ENCODE data around the gene TTI1.

The TTI1 gene

GRCh38 chr20:38049800-38050199 is 16.5 kb upstream of the TTI1 start:
- ChIA-PET CTCF (interaction anchor here (0.7 kb wide), 1 partner anchor 184 kb away, joined by 5 read pairs; no protein-coding TSS in a partner anchor), POLR2A (interaction anchor here (1.4 kb wide), 1 partner anchor 16 kb away, joined by 4 read pairs; the partner anchor contains the start of genes RPRD1B and TTI1)
- no peak for DNase-seq (ENCODE audit: extremely low spot score)
- no peak for TF ChIP-seq SUZ12 (IDR thresholded peaks at IDR 0.05)

GRCh38 chr20:38046572-38046971 is 13.3 kb upstream of the TTI1 start:
- POLR2A ChIA-PET, result interaction anchor here (1.4 kb wide), 1 partner anchor 13 kb away, joined by 5 read pairs; the partner anchor contains the start of genes RPRD1B and TTI1
- CTCF ChIA-PET, result interaction anchor here (0.9 to 1.1 kb wide), 2 partner anchors 11 to 27 kb away, joined by 3 to 4 read pairs; no protein-coding TSS in a partner anchor
- no peak for DNase-seq (ENCODE audit: extremely low spot score)
- TF ChIP-seq HDGF (IDR thresholded peaks at IDR 0.05; ENCODE audit: borderline replicate concordance) (no peak), ARNT (IDR thresholded peaks at IDR 0.05) (no peak), NFRKB (IDR thresholded peaks at IDR 0.05) (no peak), ZNF384 (IDR thresholded peaks at IDR 0.05) (no peak), PKNOX1 (IDR thresholded peaks at IDR 0.05) (no peak), ELF4 (IDR thresholded peaks at IDR 0.05) (no peak), LEF1 (IDR thresholded peaks at IDR 0.05; ENCODE audit: borderline replicate concordance) (no peak), FOXA1 (IDR thresholded peaks at IDR 0.05) (no peak), FOXM1 (IDR thresholded peaks at IDR 0.05; ENCODE audit: borderline replicate concordance) (no peak), CTBP1 (IDR thresholded peaks at IDR 0.05; ENCODE audit: borderline replicate concordance) (no peak), FOXK2 (IDR thresholded peaks at IDR 0.05) (no peak), SP1 (IDR thresholded peaks at IDR 0.05) (no peak), TARDBP (IDR thresholded peaks at IDR 0.05) (no peak), BHLHE40 (IDR thresholded peaks at IDR 0.05; ENCODE audit: borderline replicate concordance) (no peak), SUZ12 (IDR thresholded peaks at IDR 0.05) (no peak), L3MBTL2 (conservative IDR thresholded peaks at IDR 0.05) (no peak)

GRCh38 chr20:38044685-38045084 is 11.4 kb upstream of the TTI1 start:
- no peak for DNase-seq (ENCODE audit: extremely low spot score)
- TF ChIP-seq SP1 (IDR thresholded peaks at IDR 0.05) (no peak), ARNT (IDR thresholded peaks at IDR 0.05) (no peak), HDGF (IDR thresholded peaks at IDR 0.05; ENCODE audit: borderline replicate concordance) (no peak), BHLHE40 (IDR thresholded peaks at IDR 0.05; ENCODE audit: borderline replicate concordance) (no peak), SUZ12 (IDR thresholded peaks at IDR 0.05) (no peak), FOXM1 (IDR thresholded peaks at IDR 0.05; ENCODE audit: borderline replicate concordance) (no peak), PKNOX1 (IDR thresholded peaks at IDR 0.05) (no peak), LEF1 (IDR thresholded peaks at IDR 0.05; ENCODE audit: borderline replicate concordance) (no peak), ZNF384 (IDR thresholded peaks at IDR 0.05) (no peak), L3MBTL2 (conservative IDR thresholded peaks at IDR 0.05) (no peak), CTBP1 (IDR thresholded peaks at IDR 0.05; ENCODE audit: borderline replicate concordance) (no peak), NFRKB (IDR thresholded peaks at IDR 0.05) (no peak), ELF4 (IDR thresholded peaks at IDR 0.05) (no peak), FOXA1 (IDR thresholded peaks at IDR 0.05) (no peak), TARDBP (IDR thresholded peaks at IDR 0.05) (no peak), FOXK2 (IDR thresholded peaks at IDR 0.05) (no peak)
- ChIA-PET CTCF (interaction anchor here (0.7 to 1.1 kb wide), 2 partner anchors 13 to 176 kb away, joined by 3 to 4 read pairs; no protein-coding TSS in a partner anchor), POLR2A (interaction anchor here (3.4 kb wide), 1 partner anchor 11 kb away, joined by 15 read pairs; the partner anchor contains the start of genes RPRD1B and TTI1)

- TF ChIP-seq FOXA1 (IDR thresholded peaks at IDR 0.05) (no peak), TARDBP (IDR thresholded peaks at IDR 0.05) (no peak), BHLHE40 (IDR thresholded peaks at IDR 0.05; ENCODE audit: borderline replicate concordance) (no peak), NFRKB (IDR thresholded peaks at IDR 0.05) (no peak), SUZ12 (IDR thresholded peaks at IDR 0.05) (no peak), L3MBTL2 (conservative IDR thresholded peaks at IDR 0.05) (no peak), FOXK2 (IDR thresholded peaks at IDR 0.05) (no peak), ELF4 (IDR thresholded peaks at IDR 0.05) (no peak), CTBP1 (IDR thresholded peaks at IDR 0.05; ENCODE audit: borderline replicate concordance) (no peak), ARNT (IDR thresholded peaks at IDR 0.05) (no peak), HDGF (IDR thresholded peaks at IDR 0.05; ENCODE audit: borderline replicate concordance) (no peak), ZNF384 (IDR thresholded peaks at IDR 0.05) (no peak), SP1 (IDR thresholded peaks at IDR 0.05) (no peak)
- POLR2A ChIA-PET, result interaction anchor here (3.4 kb wide), 1 partner anchor 10 kb away, joined by 15 read pairs; the partner anchor contains the start of genes RPRD1B and TTI1
- CTCF ChIA-PET, result interaction anchor here (0.7 to 1.1 kb wide), 2 partner anchors 14 to 177 kb away, joined by 3 to 4 read pairs; no protein-coding TSS in a partner anchor
Measured at GRCh38 chr20:38043512-38044300, 10.4 kb upstream of the TTI1 start.

GRCh38 chr20:38040276-38040675 is 7.0 kb upstream of the TTI1 start:
- ChIA-PET POLR2A (no interaction called here), CTCF (no interaction called here)
- TF ChIP-seq PKNOX1 (IDR thresholded peaks at IDR 0.05) (no peak), TARDBP (IDR thresholded peaks at IDR 0.05) (no peak), BHLHE40 (IDR thresholded peaks at IDR 0.05; ENCODE audit: borderline replicate concordance) (no peak), SP1 (IDR thresholded peaks at IDR 0.05) (no peak), L3MBTL2 (conservative IDR thresholded peaks at IDR 0.05) (no peak), FOXK2 (IDR thresholded peaks at IDR 0.05) (no peak), ARNT (IDR thresholded peaks at IDR 0.05) (no peak), HDGF (IDR thresholded peaks at IDR 0.05; ENCODE audit: borderline replicate concordance) (no peak), NFRKB (IDR thresholded peaks at IDR 0.05) (no peak), CTBP1 (IDR thresholded peaks at IDR 0.05; ENCODE audit: borderline replicate concordance) (no peak), ZNF384 (IDR thresholded peaks at IDR 0.05) (no peak), FOXM1 (IDR thresholded peaks at IDR 0.05; ENCODE audit: borderline replicate concordance) (no peak), LEF1 (IDR thresholded peaks at IDR 0.05; ENCODE audit: borderline replicate concordance) (no peak), FOXA1 (IDR thresholded peaks at IDR 0.05) (no peak), ELF4 (IDR thresholded peaks at IDR 0.05) (no peak), SUZ12 (IDR thresholded peaks at IDR 0.05) (no peak)
- no peak for DNase-seq (ENCODE audit: extremely low spot score)

More at GRCh38 chr20:38043512-38044300, 10.4 kb upstream of the TTI1 start:
- no peak for DNase-seq (ENCODE audit: extremely low spot score)

All from HEK293T (cell line).